AG04450 (cell line): Measurements from ENCODE around the gene MKI67. TPM values are rescaled to one million over a fixed set of nuclear protein-coding genes. Genes with fewer than 3 reads are reported as not detected.

Experiments used
- CTCF ChIA-PET: fragments of 300-600, 350-600 bp; formaldehyde crosslinking; extraction: SDS; loops from one replicate; lab custom pipeline; 2022; ENCODE audit warnings: antibody characterized with exemption, inconsistent platforms; lab: Charles Lee
- POLR2A ChIA-PET: fragments of 350-600 bp; formaldehyde crosslinking; extraction: SDS; loops from one replicate; lab custom pipeline; 2021; ENCODE audit warnings: antibody characterized with exemption, inconsistent platforms; lab: Yijun Ruan, JAX
- DNase-seq: peaks from one replicate; pipeline ENCODE4 v3.0.0-alpha.2; 2011; ENCODE audit warnings: low read depth, low spot score
- H3K27ac ChIP-seq: one replicate; pipeline ENCODE4 v1.5.1; 2012; ENCODE audit warnings: low read depth, low read length, control low read depth
- H3K27me3 ChIP-seq: one replicate; pipeline ENCODE4 v1.6.0; 2012; ENCODE audit warnings: low read length; ENCODE audit not compliant: control insufficient read depth, insufficient read depth
- H3K4me3 ChIP-seq: 2 replicates; pipeline ENCODE4 v1.5.1; 2011; ENCODE audit warnings: mild to moderate bottlenecking, low read depth, low read length, control low read depth
- H3K9me3 ChIP-seq: 2 replicates; pipeline ENCODE4 v1.5.1; 2012; ENCODE audit warnings: low read length; ENCODE audit not compliant: control insufficient read depth, insufficient read depth
- polyA plus RNA-seq: library from polyadenylated mRNA; depleted of rRNA; stranded (reverse); fragments of >200 nt; gene quantifications from 2 replicates; pipeline ENCODE4 v1.2.3, GENCODE V29; 2011
- TF ChIP-seq, protein P1 (sequence below): IDR thresholded peaks from 2 replicates; pipeline ENCODE4 v1.5.1; 2011; ENCODE audit warnings: low read depth, low read length, control low read depth, inconsistent platforms

Gene MKI67
- polyA plus RNA-seq, 1 experiment = 10.3 TPM

- H3K27me3 ChIP-seq = peaks cover 4% of the 10 kb centered on the region
- H3K9me3 ChIP-seq = no peaks in the 10 kb centered on the region; the same call in 1 of the 2 replicates
- TF ChIP-seq, protein P1, sequence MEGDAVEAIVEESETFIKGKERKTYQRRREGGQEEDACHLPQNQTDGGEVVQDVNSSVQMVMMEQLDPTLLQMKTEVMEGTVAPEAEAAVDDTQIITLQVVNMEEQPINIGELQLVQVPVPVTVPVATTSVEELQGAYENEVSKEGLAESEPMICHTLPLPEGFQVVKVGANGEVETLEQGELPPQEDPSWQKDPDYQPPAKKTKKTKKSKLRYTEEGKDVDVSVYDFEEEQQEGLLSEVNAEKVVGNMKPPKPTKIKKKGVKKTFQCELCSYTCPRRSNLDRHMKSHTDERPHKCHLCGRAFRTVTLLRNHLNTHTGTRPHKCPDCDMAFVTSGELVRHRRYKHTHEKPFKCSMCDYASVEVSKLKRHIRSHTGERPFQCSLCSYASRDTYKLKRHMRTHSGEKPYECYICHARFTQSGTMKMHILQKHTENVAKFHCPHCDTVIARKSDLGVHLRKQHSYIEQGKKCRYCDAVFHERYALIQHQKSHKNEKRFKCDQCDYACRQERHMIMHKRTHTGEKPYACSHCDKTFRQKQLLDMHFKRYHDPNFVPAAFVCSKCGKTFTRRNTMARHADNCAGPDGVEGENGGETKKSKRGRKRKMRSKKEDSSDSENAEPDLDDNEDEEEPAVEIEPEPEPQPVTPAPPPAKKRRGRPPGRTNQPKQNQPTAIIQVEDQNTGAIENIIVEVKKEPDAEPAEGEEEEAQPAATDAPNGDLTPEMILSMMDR = no peak
- ChIA-PET CTCF (interaction anchor here (1.3 kb wide), 1 partner anchor 40 kb away, joined by 5 read pairs; no protein-coding TSS in a partner anchor), POLR2A (no interaction called here)
- H3K27ac ChIP-seq = no peak overlapping the region
- no peak for DNase-seq
- H3K4me3 ChIP-seq = no peak overlapping the region
These were observed 75.3 kb downstream of the MKI67 start for GRCh38 chr10:128050936-128051335.

GRCh38 chr10:128050121-128050516 lies 76.1 kb downstream of the MKI67 start:
- peaks cover 4% of the 10 kb centered on the region for H3K27me3 ChIP-seq
- H3K9me3 ChIP-seq = no peaks in the 10 kb centered on the region; the same call in 1 of the 2 replicates
- H3K4me3 ChIP-seq = no peak overlapping the region
- CTCF ChIA-PET = interaction anchor here (1.3 kb wide), 1 partner anchor 39 kb away, joined by 5 read pairs; no protein-coding TSS in a partner anchor
- TF ChIP-seq, protein P1 = no peak
- no peak overlapping the region for H3K27ac ChIP-seq
- POLR2A ChIA-PET = no interaction called here
- DNase-seq = no peak

GRCh38 chr10:128049226-128050120 lies 76.8 kb downstream of the MKI67 start:
- Histone ChIP-seq H3K9me3 (no peaks in the 10 kb centered on the region; the same call in 1 of the 2 replicates), H3K27me3 (peaks cover 4% of the 10 kb centered on the region), H3K4me3 (no peak overlapping the region), H3K27ac (no peak overlapping the region)
- TF ChIP-seq, protein P1 = no peak
- no peak for DNase-seq
- ChIA-PET POLR2A (no interaction called here), CTCF (interaction anchor here (1.3 to 2.4 kb wide), 2 partner anchors 20 to 38 kb away, joined by 5 to 13 read pairs (median 9); no protein-coding TSS in a partner anchor)

DNA sequence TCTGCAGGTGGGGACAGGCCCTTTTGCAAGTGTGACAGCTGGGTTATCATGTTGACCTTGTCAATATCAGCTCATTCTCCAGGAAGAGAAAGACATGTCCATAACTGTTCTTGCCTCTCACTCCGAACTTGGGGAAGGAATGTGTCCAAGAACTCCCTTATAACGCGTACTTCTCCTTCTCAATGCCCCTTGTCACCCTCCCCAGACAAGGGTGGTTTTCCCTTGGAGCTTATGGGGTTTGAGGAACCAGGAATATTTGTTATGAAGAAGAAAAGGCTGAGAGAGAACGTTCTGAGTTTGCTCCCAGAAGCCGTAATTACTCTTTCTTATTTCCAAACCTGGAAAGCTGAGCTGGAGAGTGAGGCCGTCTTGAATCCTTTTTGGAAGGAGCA lies 77.4 kb downstream of the MKI67 start:
- Histone ChIP-seq H3K27ac (no peak overlapping the region), H3K9me3 (no peaks in the 10 kb centered on the region; the same call in 1 of the 2 replicates), H3K27me3 (peaks cover 4% of the 10 kb centered on the region), H3K4me3 (no peak overlapping the region)
- DNase-seq = no peak
- CTCF ChIA-PET = interaction anchor here (1.1 to 2.4 kb wide), 3 partner anchors 14 to 38 kb away, joined by 7 to 13 read pairs (median 9); no protein-coding TSS in a partner anchor
- POLR2A ChIA-PET = no interaction called here
- TF ChIP-seq, protein P1 = no peak
